NCI-H2227 (cell line): ENCODE results near the gene BABAM2.
A peak's percentile ranks its signal among the peaks of the same experiment; 100 is the strongest.
"Not testable (repeated sequence)": the region's sequence is repeated elsewhere in the genome, so short reads cannot be mapped to it uniquely, and the experiment has no call there.

Experiments used
- DNase-seq: peaks from one replicate; lab custom pipeline; 2025; ENCODE audit not compliant: unreplicated experiment; lab: John Stamatoyannopoulos, UW

BABAM2 gene

GRCh38 chr2:28322456-28322855 lies 431.9 kb downstream of the BABAM2 start:
- no peak for DNase-seq

- DNase-seq = no peak
These were observed 432.5 kb downstream of the BABAM2 start for GRCh38 chr2:28322981-28323396.

- DNase-seq = peak; percentile 26
These were observed 434.6 kb downstream of the BABAM2 start for GRCh38 chr2:28325173-28325566.

GRCh38 chr2:28325567-28326468 lies 435.3 kb downstream of the BABAM2 start:
- no peak for DNase-seq

GRCh38 chr2:28326469-28326805 lies 435.9 kb downstream of the BABAM2 start:
- no peak for DNase-seq

GRCh38 chr2:28326881-28327505 lies 436.5 kb downstream of the BABAM2 start:
- DNase-seq = no peak

- no peak for DNase-seq
These were observed 437.0 kb downstream of the BABAM2 start for GRCh38 chr2:28327581-28327955.

- DNase-seq = no peak
These were observed 437.7 kb downstream of the BABAM2 start for GRCh38 chr2:28327956-28328922.

GRCh38 chr2:28329184-28329583 lies 438.7 kb downstream of the BABAM2 start:
- DNase-seq = no peak

GRCh38 chr2:28330722-28331121 lies 440.2 kb downstream of the BABAM2 start:
- DNase-seq = not testable (repeated sequence)

GRCh38 chr2:28331797-28332196 lies 441.3 kb downstream of the BABAM2 start:
- not testable (repeated sequence) for DNase-seq

- no peak for DNase-seq
These were observed 442.2 kb downstream of the BABAM2 start for GRCh38 chr2:28332696-28333095.

- DNase-seq = peak; percentile 20
These were observed 443.3 kb downstream of the BABAM2 start for GRCh38 chr2:28333606-28334526.

GRCh38 chr2:28334527-28334894 lies 444.0 kb downstream of the BABAM2 start:
- no peak for DNase-seq

- DNase-seq = not testable (repeated sequence)
These were observed 444.7 kb downstream of the BABAM2 start for GRCh38 chr2:28335265-28335664.

GRCh38 chr2:28335666-28336065 lies 445.1 kb downstream of the BABAM2 start:
- no peak for DNase-seq

GRCh38 chr2:28336264-28336980 lies 445.9 kb downstream of the BABAM2 start:
- no peak for DNase-seq

- DNase-seq = no peak
These were observed 446.6 kb downstream of the BABAM2 start for GRCh38 chr2:28336982-28337627.
